ENCODE data around the gene ERC2. TPM values are rescaled to one million over a fixed set of nuclear protein-coding genes. Genes with fewer than 3 reads are reported as not detected.

Gene ERC2
- total RNA-seq, 2 experiments from 2014 or later: not detected

GRCh38 chr3:56248021-56248420 lies 220.2 kb downstream of the ERC2 start:
- DNase-seq (ENCODE audit: low spot score): no peak
- H3K4me1 ChIP-seq (ENCODE audit: insufficient read depth, low read length, poor library complexity, severe bottlenecking): no peaks in the 10 kb centered on the region
- no peaks in the 10 kb centered on the region for H3K79me2 ChIP-seq (ENCODE audit: insufficient read depth, low read depth, low read length)
- BruUV-seq (replicated peaks): no TSS peak
- H4K20me1 ChIP-seq (ENCODE audit: insufficient read depth, low read length): no peaks in the 10 kb centered on the region
- POLR2A ChIA-PET: no interaction called here
- H3K9me3 ChIP-seq (ENCODE audit: low read length): no peaks in the 10 kb centered on the region
- H3K27ac ChIP-seq (ENCODE audit: low read depth, low read length, poor library complexity, severe bottlenecking): no peak overlapping the region
- no peak overlapping the region for H2AFZ ChIP-seq (ENCODE audit: low read length)
- no peaks in the 10 kb centered on the region for H3K36me3 ChIP-seq (ENCODE audit: insufficient read depth, low read length)
- intact Hi-C loops (cut with micrococcal nuclease; ENCODE audit: unreplicated experiment): no loop called here
- TF ChIP-seq EZH2phosphoT487 (IDR thresholded peaks at IDR 0.05; ENCODE audit: borderline replicate concordance, low read depth, low read length): no peak
- TF ChIP-seq, protein P1, sequence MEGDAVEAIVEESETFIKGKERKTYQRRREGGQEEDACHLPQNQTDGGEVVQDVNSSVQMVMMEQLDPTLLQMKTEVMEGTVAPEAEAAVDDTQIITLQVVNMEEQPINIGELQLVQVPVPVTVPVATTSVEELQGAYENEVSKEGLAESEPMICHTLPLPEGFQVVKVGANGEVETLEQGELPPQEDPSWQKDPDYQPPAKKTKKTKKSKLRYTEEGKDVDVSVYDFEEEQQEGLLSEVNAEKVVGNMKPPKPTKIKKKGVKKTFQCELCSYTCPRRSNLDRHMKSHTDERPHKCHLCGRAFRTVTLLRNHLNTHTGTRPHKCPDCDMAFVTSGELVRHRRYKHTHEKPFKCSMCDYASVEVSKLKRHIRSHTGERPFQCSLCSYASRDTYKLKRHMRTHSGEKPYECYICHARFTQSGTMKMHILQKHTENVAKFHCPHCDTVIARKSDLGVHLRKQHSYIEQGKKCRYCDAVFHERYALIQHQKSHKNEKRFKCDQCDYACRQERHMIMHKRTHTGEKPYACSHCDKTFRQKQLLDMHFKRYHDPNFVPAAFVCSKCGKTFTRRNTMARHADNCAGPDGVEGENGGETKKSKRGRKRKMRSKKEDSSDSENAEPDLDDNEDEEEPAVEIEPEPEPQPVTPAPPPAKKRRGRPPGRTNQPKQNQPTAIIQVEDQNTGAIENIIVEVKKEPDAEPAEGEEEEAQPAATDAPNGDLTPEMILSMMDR (conservative IDR thresholded peaks at IDR 0.05; ENCODE audit: low read length): no peak
- CTCF ChIA-PET (ENCODE audit: unreplicated experiment): no interaction called here
- no peak overlapping the region for H3K4me2 ChIP-seq (ENCODE audit: low read length)
- no peaks in the 10 kb centered on the region for H3K9me2 ChIP-seq (ENCODE audit: insufficient read depth, low read length)
- no peak overlapping the region for H3K4me3 ChIP-seq (ENCODE audit: low read depth, low read length, poor library complexity, severe bottlenecking)

DNA sequence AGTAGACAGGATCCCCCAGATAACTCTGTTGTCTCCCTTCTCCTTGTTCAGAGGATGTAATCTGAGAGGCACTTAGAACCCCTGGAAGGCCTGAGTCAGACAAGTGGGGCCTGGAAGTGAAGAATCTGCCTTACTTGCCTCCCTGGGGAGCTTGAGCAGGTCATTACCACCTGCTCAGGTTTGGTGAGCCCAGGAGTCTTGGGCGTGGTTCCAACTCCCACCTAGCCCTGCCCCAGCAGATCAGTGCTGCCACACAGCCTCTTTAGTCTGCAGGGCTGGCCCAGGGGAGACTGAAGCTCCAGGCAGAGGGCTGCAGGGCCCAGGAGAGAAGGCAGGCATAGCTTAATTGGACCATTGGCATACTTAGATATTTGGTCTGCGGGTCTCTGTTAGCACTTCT lies 230.0 kb downstream of the ERC2 start:
- ChIA-PET POLR2A (interaction anchor here (0.7 to 0.8 kb wide), 3 partner anchors 36 to 1345 kb away, joined by 3 to 5 read pairs (median 3); no protein-coding TSS in a partner anchor), CTCF (ENCODE audit: unreplicated experiment) (no interaction called here)
- no TSS peak for BruUV-seq (replicated peaks)
- Histone ChIP-seq H3K4me1 (ENCODE audit: insufficient read depth, low read length, poor library complexity, severe bottlenecking) (no peaks in the 10 kb centered on the region), H3K79me2 (ENCODE audit: insufficient read depth, low read depth, low read length) (no peaks in the 10 kb centered on the region), H4K20me1 (ENCODE audit: insufficient read depth, low read length) (no peaks in the 10 kb centered on the region), H2AFZ (ENCODE audit: low read length) (no peak overlapping the region), H3K27ac (ENCODE audit: low read depth, low read length, poor library complexity, severe bottlenecking) (no peak overlapping the region), H3K4me2 (ENCODE audit: low read length) (no peak overlapping the region), H3K36me3 (ENCODE audit: insufficient read depth, low read length) (no peaks in the 10 kb centered on the region), H3K4me3 (ENCODE audit: low read depth, low read length, poor library complexity, severe bottlenecking) (no peak overlapping the region), H3K9me2 (ENCODE audit: insufficient read depth, low read length) (no peaks in the 10 kb centered on the region), H3K9me3 (ENCODE audit: low read length) (no peaks in the 10 kb centered on the region)
- intact Hi-C loops (cut with micrococcal nuclease; ENCODE audit: unreplicated experiment): no loop called here
- no peak for DNase-seq (ENCODE audit: low spot score)
- TF ChIP-seq, protein P1 (conservative IDR thresholded peaks at IDR 0.05; ENCODE audit: low read length): no peak
- TF ChIP-seq EZH2phosphoT487 (IDR thresholded peaks at IDR 0.05; ENCODE audit: borderline replicate concordance, low read depth, low read length): no peak

DNA sequence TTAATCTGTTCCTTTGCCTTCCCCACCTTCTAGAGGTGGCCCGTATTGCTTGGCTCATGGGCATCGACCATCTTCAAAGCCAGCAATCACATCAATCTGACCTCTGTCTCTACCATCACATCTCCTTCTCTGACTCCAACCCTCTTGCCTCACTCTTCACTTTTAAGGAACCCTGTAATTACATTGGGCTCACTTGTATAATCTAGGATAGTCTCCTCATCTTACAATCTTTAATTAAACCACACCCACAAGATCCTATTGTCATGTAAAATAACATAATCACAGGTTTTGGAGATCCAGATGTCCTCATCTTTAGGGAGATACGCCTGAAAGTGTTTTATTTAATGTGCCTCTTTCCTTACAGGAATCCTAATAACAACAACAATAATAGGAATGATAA lies 234.5 kb downstream of the ERC2 start:
- Histone ChIP-seq H3K27ac (ENCODE audit: low read depth, low read length, poor library complexity, severe bottlenecking) (no peak overlapping the region), H3K79me2 (ENCODE audit: insufficient read depth, low read depth, low read length) (no peaks in the 10 kb centered on the region), H3K36me3 (ENCODE audit: insufficient read depth, low read length) (no peaks in the 10 kb centered on the region), H3K9me2 (ENCODE audit: insufficient read depth, low read length) (no peaks in the 10 kb centered on the region), H3K4me2 (ENCODE audit: low read length) (no peak overlapping the region), H3K9me3 (ENCODE audit: low read length) (no peaks in the 10 kb centered on the region), H4K20me1 (ENCODE audit: insufficient read depth, low read length) (no peaks in the 10 kb centered on the region), H2AFZ (ENCODE audit: low read length) (no peak overlapping the region), H3K4me3 (ENCODE audit: low read depth, low read length, poor library complexity, severe bottlenecking) (no peak overlapping the region), H3K4me1 (ENCODE audit: insufficient read depth, low read length, poor library complexity, severe bottlenecking) (no peaks in the 10 kb centered on the region)
- DNase-seq (ENCODE audit: low spot score): no peak
- TF ChIP-seq EZH2phosphoT487 (IDR thresholded peaks at IDR 0.05; ENCODE audit: borderline replicate concordance, low read depth, low read length): no peak
- TF ChIP-seq, protein P1 (conservative IDR thresholded peaks at IDR 0.05; ENCODE audit: low read length): no peak
- intact Hi-C loops (cut with micrococcal nuclease; ENCODE audit: unreplicated experiment): no loop called here
- ChIA-PET POLR2A (interaction anchor here (1.4 kb wide), 1 partner anchor 8 kb away, joined by 3 read pairs; no protein-coding TSS in a partner anchor), CTCF (ENCODE audit: unreplicated experiment) (no interaction called here)
- no TSS peak for BruUV-seq (replicated peaks)

Data from OCI-LY7 (cell line).